H1 (cell line): Measurements from ENCODE around the gene GABRQ. TPM values are rescaled to one million over a fixed set of nuclear protein-coding genes. Genes with fewer than 3 reads are reported as not detected.

Experiments used
- GABPA ChIP-seq: IDR thresholded peaks from 2 replicates; pipeline ENCODE4 v1.6.1; 2011; ENCODE audit warnings: mild to moderate bottlenecking, low read length, moderate library complexity, borderline replicate concordance; ENCODE audit not compliant: insufficient read depth
- GTF2F1 ChIP-seq: IDR thresholded peaks from 2 replicates; pipeline ENCODE4 v1.6.1; 2012; ENCODE audit warnings: low read depth, low read length, improper control_type of control experiment, borderline replicate concordance
- polyA plus RNA-seq, 7 experiments: library from polyadenylated mRNA; depleted of rRNA in 3 of 7; stranded (reverse) in 5 of 7; unstranded in 2 of 7; fragments of >200 nt in 5 of 7; fragments of 200-250 nt in 2 of 7; gene quantifications; 1 replicate in 5 of 7; 2 replicates in 1 of 7; 4 replicates in 1 of 7; pipeline versions ENCODE4 v1.2.1 to v1.2.3, GENCODE V29; 2011 to 2013; ENCODE audit warnings: missing spikeins in 2 of 7, mixed read lengths in 2 of 7
- total RNA-seq: library from RNA; stranded (reverse); fragmentation: NEBNext Ultra II Directional; extraction: Animal tissue kit (Norgen Biotek cat#: 25700); gene quantifications from 2 replicates; pipeline ENCODE4 v1.2.1, GENCODE V29; 2021

Gene GABRQ
- total and polyA plus RNA-seq, 2 of the 8 experiments (the other 6 are each of a cell fraction or from before 2014, with no cell fraction given), result 6.3 to 9.6 TPM

DNA sequence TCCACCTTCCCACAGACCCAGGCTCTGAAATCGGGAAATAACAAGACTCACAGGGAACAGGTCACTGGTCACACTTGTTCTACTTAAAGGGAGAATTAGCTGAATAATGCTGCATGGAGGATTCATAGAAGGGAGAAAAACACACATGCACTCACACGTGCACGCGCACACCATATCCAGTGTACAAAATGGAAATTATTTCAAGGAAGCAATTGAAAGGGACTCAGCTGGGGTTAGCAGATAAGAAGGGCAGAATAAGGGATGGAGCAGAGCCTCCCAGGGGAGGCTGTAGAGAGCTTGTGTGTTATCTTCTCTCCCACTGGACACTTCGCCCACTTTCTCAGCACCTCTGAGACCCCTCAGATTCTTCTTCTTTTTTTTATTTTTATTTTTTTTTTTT, 10.3 kb downstream of the GABRQ start (continued):
- no peak for TF ChIP-seq GABPA
- no peak for TF ChIP-seq GTF2F1
